Stimulated activated CD8-positive, alpha-beta memory T cell treated with anti-CD3 and anti-CD28 coated beads, Interleukin-4, amount 100 ng/mL, for 48 hours (primary cell): Measurements from ENCODE around the gene MARCHF3.
A peak's percentile ranks its signal among the peaks of the same experiment; 100 is the strongest.
"Not testable (repeated sequence)": the region's sequence is repeated elsewhere in the genome, so short reads cannot be mapped to it uniquely, and the experiment has no call there.

Source experiments
- DNase-seq: peaks from one replicate; pipeline ENCODE4 v3.0.0-alpha.2; 2020

Gene MARCHF3

GRCh38 chr5:127030259-127031146 is at the start of gene MARCHF3:
Gene MARCHF3, minus strand, starts transcription at chr5:127030558. Its CDS starts 112,387 bp downstream, at chr5:126918171.
- peak; percentile 95 for DNase-seq

DNA sequence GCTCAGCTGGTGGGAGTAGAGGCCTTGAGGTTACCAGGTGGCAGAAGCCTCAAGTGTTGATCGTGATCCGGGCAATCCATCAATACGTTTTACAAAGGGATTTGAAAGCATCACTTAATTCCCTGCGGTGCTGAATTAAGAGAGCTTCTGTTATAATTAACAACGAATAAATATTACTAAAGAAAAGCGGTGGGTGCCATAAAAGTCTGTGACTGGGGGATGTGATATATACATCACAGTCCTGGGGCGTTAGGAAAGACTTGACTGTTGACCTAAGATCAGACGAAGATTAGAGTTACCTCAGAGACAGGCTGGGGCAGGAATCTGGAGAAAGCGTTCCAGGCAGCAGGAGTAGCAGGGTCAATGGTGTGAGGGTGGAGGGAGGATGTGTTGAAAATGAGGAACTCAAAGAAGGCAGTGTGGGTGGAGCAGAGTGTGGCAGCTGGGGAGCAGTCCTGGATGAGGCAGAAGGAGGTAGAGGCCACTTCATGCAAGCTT is 49.7 kb upstream of the MARCHF3 start:
- no peak for DNase-seq

- no peak for DNase-seq
These were observed 47.0 kb upstream of the MARCHF3 start for GRCh38 chr5:127077366-127077765.

- DNase-seq = no peak
These were observed 46.2 kb upstream of the MARCHF3 start for GRCh38 chr5:127076315-127077129.

- no peak for DNase-seq
These were observed 44.1 kb upstream of the MARCHF3 start for GRCh38 chr5:127074466-127074865.

DNA sequence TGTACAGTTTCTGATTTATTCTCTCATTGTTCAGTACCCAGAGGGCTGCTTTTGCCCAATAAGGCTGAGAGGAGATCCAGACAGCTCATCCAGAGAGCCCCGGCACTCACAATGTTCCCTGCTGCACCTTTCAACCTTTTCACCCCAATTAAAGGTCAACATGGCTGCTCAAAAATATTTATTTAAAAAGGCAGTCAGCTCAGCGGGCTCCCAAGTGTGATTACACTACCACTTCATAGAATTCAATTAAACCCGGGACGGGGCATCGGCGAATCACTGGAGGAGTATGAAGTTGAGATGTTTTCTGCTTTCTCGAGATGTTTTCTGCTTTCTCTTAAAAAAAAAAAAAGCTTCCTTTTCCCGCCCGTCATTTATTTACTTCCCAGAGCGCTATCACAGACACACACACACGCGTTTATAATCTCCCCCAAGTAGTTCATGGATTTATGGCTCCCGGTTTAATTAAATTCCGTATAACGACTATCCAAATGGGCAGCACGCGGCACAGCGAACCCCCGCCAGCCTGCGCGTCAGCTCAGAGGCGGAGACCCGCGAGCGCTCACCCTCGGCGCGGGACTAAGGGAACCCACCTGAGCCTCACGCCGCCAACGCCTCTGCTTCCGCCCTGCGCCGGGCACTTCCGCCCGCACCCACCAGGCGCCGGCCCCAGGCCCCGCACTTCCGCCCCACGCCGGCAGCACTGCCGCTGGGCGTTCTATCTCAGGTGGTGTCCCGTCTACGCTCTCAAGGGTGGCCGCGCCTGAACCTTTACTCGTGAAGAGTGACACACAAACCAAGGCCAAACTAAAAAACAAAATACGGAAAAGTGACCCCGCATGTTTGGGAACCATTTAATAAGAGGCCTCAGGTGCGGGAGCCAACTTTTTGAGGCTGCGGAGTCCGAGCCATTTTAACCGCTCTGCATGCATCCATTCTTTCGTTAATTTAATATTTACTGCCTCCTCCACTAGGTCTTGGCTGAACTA is 42.8 kb upstream of the MARCHF3 start, which contains the start of gene C5orf63:
Gene C5orf63, minus strand, starts transcription at position 642 of the 986 bp plus-strand sequence. CDS start 14,507 bp downstream, outside the sequence.
- DNase-seq = peak; percentile 79

- DNase-seq = no peak
These were observed 39.9 kb upstream of the MARCHF3 start for GRCh38 chr5:127070243-127070642.

GRCh38 chr5:127068493-127069214 is 38.3 kb upstream of the MARCHF3 start:
- no peak for DNase-seq

GRCh38 chr5:127066721-127067120 is 36.4 kb upstream of the MARCHF3 start:
- no peak for DNase-seq

DNA sequence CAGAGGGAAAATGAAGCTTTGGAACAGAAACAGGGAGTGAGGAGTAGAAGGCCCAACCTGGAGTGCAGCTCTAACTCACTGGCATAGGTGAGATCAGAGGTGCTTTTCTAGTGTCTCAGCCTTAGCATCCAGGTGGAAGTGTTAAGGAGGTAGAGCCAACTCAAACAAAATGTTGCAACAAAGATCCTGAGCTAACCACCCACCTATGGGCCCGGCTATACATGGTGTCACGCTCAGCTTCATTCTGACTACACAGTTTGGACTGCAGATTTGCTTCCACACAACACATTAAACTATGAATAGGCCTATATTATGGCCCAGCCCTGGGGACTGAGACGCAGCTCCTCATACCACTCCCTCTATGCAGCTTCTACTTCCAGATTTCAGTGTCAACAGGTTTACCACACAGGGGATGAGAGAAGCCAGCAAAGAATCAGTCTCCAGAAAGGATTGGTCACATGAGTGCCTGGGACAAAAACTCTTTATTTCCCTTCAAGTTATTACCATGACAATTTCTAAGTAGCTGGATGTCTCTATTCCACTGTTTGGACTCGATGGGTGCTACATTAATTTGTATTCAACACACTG is 34.0 kb upstream of the MARCHF3 start:
- no peak for DNase-seq

DNA sequence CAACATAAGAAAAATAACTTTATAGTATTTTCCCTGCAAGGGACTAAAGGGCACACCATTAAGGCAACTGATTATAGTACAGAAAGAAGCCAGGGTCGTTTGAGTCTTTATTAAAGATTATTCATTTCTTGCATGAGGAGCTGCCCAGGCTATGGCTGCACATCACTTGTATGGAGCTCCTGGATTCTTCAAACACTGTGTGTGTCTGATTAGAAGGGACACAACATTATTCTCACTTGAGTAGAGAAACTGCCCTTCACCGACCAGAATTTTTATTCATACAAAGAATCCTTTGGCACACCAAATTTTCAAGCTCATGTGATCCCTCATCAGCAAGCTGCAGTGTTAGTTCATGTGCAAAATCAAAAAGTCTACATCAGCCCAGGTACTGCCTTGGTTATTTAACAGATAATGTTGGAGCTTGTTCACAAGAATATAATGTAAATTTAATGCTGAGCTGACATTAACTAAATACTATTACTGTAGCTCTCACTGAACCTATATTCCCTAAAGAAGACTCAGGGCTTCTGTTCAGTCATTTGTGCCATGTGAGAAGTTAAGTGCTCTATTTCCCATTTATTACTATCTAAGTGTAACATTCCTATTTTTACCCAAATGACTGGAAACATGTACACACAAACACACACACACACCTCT is 33.0 kb upstream of the MARCHF3 start:
- DNase-seq = no peak

GRCh38 chr5:127061956-127062355 is 31.6 kb upstream of the MARCHF3 start:
- DNase-seq = no peak

DNA sequence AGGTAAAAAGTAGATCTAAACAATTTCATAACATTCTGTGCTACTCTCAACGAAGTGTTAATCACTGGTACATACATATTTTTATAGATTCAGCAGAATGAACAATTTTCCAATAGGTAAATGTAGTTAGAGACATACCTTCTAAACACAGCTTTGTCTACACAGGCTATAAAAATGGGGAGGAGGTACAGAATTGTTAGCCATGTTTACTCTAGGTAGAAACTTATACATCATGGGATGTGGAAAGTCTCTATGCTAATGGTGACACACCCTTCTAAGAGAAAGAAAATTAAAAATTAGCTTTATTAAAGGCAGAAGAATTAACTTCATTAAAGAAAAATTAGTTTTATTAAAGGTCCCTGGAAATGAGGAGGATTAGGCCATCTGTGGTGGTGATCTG is 31.2 kb upstream of the MARCHF3 start:
- DNase-seq = no peak

- DNase-seq = no peak
These were observed 30.2 kb upstream of the MARCHF3 start for GRCh38 chr5:127060470-127060985.

DNA sequence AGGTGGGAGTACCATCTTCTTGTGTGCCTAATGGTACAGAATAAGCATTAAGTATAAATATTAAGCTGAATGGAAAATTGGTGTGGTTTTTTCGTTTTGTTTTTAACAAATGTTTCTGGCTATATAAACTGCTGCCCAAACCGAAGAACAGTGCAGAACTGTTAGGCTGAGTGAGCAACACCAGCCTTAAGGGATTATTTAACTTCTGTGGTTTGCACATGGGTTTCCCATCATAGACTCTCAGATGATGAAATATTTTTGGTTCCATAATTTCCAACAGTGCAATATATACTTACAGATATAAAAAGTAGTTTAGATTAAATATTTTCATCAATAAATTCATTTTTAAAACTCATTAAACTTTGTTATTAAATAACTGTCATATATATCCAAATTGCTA is 26.5 kb upstream of the MARCHF3 start:
- no peak for DNase-seq

- no peak for DNase-seq
These were observed 25.7 kb upstream of the MARCHF3 start for GRCh38 chr5:127055880-127056653.

DNA sequence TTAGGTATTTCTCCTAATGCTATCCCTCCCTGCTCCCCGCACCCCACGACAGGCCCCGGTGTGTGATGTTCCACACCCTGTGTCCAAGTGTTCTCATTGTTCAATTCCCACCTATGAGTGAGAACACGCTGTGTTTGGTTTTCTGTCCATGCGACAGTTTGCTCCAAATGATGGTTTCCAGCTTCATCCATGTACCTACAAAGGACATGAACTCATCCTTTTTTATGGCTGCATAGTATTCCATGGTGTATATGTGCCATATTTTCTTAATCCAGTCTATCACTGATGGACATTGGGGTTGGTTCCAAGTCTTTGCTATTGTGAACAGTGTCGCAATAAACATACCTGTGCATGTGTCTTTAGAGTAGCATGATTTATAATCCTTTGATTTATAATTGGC is 23.2 kb upstream of the MARCHF3 start:
- DNase-seq = not testable (repeated sequence)

DNA sequence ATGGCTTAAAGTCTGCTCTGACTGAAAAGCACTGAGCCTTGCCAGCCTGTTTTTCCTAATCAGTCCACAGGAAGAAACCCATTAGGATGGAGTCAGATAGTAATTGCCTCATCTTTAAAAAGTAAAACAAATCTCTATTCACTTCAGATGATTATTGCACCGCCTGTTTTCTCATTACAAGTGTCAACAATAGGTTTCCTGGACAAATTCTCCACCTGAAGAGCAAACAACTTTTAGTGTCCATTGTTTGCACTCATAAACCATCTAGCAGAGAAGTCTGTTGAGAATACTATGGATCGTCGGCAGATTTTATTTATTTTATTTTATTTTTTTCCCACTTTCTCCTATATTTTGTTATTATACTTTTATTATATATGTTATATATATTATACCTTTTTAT is 22.7 kb upstream of the MARCHF3 start:
- DNase-seq = no peak

DNA sequence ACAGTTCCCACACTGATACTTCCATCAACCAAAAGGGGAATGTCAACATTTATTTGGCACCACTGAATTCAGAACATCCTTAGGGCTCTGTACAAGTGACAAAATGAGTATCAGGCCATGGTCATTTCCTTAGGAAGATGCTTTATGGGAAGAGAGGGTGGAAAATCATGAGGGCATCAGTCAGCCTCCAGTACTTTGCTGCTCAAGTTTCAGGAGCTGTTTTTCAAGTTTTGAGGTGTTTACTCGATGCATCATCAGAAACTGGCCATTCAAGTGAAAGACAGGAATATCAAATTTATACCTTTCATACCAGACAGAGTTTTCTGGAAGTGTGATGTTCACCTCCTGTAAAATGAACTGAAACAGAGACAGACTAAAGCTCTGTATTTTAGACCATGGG is 21.2 kb upstream of the MARCHF3 start:
- DNase-seq = no peak
